NCI-H2107 (cell line): ENCODE results near the gene FARP2.
"Not testable (repeated sequence)": the region's sequence is repeated elsewhere in the genome, so short reads cannot be mapped to it uniquely, and the experiment has no call there.

ENCODE experiments used
- DNase-seq: peaks from one replicate; lab custom pipeline; 2025; lab: John Stamatoyannopoulos, UW

Gene FARP2

DNA sequence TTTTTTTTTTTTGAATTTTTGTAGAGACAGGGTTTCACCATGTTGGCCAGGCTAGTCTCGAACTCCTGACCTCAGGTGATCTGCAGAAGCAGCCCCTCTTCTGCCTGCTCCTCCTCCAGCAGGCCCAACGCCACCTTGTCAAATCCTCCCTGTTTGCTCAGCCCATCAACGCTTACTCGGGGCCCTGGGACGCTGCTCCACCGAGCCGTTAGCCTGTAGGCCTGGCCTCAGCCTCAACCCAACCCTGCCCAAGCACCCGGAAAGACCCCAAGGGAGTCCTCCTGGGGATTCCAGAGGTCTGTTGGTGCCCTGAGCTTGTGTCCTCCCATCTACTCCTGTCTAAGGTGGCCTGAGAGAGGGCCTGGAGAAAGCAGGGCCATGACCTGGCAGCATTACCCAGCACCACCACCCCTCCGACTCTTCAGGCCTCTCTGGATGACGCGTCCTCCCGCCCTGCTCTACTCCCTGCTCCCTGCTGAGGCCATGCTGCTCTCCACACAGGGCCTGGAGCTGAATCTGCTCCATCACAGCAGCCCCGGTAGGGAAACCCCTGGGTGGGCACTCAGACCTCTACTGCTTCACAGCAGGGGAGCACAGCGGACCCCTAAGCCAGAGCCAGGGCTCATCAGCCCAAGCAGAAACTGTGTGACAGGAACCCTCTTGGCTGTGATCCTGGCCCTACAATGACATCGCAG lies 149.1 kb downstream of the FARP2 start:
- DNase-seq: no peak

DNA sequence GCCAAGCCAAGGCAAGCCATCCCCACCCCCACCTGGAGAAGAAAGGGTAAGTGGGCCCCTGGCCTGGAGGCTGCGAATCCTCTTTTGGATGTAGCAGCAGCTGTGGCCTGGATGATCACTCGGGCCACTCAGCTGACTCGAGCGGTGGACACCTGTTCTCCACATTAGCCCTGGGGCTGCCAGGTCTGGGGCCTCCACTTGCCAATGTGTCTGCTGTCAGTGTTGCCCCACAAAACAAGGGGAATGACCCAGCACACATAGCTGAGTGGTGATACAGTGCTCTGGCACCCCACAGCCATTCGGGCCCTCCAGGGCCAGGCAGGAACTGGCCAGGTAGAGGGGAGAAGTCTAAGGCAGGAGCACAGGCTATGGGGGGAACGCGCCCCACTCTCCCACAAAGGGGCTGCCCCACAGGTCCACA lies 149.7 kb downstream of the FARP2 start:
- DNase-seq: no peak

DNA sequence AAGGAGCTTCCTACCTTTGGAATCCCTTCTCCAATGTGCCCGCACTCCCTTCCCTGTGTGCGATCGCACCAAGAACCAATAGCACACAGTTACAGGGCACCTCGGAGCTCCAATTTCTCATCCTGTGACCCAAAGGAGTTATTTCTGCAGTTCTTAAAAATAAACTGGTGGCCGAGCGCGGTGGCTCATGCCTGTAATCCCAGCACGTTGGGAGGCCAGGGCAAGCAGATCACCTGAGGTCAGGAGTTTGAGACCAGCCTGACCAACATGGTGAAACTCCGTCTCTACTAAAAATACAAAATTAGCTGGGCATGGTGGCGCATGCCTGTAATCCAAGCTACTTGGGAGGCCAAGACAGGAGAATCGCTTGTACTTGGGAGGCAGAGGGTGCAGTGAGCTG lies 150.2 kb downstream of the FARP2 start:
- DNase-seq: not testable (repeated sequence)

DNA sequence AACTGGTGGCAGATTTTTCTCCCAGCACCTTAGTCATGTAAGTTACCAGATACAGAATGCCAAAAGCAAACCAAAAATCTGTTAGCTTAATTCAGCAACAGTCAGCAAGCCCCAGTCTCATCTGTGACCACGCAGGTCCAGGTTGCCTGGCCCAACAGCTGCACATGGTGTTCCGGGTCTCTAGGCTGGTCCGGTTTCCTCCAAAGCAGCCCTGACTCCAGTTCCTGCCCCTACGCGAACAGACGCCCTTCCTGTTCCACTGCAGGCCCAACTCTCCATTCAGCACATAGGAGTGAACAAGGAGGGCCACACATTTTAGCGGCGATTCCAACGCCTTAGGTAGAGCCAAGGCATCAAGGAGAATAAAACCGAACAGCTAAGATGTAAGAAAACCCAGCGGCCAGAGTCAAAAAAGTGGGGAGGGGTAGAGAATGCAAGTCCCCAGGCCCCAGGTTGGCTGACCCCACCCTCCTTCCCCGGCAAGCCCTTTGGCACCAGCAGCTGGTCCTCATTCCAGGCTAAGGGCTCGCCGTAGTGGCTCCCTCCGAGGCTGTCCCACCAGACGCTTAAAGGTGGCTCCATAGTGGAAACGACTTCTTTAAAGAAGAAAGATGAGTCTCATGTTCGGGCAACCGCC lies 150.8 kb downstream of the FARP2 start:
- no peak for DNase-seq

DNA sequence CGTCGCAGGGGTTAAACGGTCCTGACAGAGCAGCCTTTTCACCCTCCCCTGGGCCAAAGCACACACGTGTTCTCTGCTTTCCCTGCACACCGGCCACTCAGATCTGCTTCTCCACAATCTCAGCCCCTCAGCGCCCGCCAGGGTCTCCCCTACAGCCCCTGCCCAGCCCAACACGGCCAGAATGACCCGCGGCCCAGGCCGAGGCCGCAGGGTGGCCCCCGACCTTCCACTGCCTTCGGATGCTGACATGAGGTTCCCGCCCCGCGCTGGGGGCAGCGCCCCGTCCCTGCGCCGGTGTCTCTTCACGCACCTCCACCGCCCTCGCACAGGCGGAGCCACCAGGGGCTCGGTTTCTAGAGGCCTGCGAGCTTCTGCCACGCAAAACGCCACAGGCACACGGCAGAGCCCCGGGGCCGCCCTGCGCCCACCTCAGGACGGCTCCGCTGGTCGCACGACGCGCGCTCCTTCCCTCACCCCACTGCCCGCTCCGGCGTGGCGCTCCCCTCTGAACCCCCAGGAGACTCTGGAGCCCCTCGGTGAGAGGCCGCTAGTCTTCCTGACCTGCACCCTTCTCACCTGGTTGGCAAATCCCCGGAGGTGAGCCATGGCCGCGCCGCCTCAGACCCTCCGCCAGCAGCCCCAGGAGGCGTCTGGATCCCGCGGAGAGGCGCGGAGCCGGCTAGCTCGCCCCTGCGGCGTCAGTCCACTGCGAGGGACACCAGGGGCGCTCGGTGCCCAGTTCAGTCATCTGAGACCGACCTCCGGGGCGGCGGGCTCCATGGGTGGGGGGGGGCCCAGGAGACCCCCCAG lies 151.6 kb downstream of the FARP2 start:
- no peak for DNase-seq

DNA sequence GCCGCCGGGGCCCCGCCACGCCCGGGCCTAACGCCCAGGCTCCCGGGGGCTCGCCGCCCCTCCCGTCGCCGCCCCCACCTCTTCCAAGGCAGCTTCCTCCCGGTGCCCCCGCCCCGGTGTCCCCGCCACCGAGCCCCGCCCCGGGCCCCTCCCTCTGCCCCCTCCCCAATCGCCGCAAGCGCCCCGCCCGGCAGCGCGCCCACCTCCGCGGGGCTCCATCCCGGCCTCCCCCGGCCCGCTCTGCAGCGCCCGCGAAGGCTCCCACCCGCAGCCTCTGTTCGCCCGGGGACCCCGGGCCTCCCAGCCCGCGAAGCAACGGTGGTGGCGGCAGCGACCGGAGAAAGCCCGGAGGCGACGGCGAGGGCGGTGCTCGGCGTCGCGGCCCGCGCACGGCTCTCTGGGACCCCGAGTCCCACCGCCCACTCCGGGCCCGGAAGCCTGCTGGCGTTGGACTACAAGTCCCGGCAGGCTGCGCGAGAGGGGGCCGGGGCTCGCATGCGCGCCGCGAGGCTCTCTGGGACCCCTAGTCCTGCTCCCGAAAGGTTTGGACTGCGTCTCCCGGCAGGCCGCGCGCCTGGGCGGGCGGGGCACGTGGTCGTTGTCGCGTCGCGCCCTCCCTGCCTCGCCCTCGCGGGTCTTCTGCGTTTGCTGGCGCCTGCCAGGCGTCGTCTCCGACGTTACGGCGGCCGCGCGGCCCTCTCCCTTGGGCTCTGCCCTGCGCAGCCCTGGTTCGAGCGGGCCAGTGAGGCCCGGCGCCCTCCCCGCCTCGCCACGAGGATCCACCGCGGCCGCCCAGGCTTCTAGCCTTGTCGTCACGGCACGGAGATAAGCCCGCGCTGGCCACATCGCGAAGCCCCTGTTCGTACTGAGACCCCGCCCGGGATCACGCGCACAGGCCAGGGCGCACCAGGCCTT lies 152.4 kb downstream of the FARP2 start, which contains the start of gene STK25:
STK25 (minus strand) TSS at position 345 of the 915 bp plus-strand sequence. CDS start 549 bp downstream, outside the sequence.
- DNase-seq: peak; percentile 95

DNA sequence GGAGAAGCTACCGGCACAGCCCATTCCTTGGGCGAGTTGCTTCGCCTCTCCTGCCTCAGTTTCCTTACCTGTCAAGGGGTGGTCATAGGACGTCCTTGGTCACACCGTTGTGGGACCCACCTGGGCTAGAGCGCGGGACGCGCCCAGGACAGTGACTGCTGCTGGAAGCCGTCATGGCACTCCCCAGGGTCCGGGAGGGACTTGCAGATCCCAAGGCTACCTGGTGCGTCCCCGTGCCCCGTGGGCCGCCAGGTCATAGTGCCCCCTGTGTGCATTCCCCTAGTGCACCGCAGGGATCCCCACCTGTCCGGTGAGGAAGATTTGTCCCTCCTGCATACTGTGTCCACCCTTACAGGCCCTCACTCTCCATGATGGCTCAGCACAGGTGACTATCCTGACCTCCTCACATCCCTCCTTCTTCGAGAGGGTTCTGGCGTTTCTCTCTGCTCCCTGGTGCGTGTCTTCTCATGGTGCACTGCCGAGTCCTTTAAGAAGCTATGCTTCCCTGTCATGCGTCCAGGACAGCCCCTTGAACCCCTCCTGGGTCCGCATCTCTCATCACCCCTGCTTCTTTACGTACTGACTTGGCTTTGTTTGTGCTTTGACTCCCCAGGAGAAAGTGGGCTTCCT lies 153.2 kb downstream of the FARP2 start:
- DNase-seq: no peak

DNA sequence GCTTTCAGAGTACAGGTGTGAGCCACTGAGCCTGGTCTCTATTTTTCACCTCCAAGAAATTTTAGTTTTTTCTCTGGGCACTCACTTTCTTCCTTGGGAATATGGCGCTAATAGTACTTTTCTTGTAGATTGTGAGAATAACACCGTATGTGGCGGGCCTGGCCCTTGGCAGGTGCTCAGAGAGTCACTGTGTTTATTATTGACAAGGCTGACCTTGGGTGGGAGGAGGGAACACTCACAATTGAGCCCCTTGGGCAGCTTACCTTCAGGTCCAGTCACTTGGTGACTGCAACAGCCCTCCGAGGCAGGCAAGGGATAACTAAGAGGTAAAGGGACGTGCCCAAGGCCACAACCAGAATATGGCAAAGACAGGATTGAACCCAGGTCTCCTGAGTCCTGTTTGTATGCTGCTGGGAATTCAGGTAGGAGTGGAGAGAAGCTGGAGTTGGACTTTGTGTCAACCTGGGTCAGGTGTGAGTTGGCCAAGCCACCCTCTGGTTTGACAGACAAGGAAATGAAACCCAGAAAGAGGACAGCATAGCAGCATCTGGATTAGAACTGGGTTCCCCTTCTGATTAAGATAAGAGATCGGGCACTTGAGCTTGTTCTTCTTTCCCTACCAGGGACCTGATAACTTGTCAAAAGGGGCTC lies 155.1 kb downstream of the FARP2 start:
- DNase-seq: no peak

DNA sequence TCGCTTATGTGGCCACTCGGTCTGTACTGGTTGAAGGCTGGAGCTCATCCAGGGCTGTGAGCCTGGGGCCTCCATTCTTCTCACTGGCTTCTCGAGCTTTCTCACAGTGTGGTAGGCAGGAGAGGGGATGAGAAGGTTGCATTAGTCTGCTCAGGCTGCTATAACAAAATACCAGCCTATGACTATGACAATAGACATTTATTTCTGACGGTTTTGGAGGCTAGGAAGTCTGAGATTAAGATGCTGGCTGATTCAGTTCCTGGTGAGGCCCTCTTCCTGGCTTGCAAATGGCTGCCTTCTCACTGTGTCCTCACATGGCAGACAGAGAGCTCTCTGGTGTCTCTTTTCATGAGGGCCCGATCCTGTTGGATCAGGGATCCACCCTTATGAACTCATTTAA lies 158.5 kb downstream of the FARP2 start:
- no peak for DNase-seq

DNA sequence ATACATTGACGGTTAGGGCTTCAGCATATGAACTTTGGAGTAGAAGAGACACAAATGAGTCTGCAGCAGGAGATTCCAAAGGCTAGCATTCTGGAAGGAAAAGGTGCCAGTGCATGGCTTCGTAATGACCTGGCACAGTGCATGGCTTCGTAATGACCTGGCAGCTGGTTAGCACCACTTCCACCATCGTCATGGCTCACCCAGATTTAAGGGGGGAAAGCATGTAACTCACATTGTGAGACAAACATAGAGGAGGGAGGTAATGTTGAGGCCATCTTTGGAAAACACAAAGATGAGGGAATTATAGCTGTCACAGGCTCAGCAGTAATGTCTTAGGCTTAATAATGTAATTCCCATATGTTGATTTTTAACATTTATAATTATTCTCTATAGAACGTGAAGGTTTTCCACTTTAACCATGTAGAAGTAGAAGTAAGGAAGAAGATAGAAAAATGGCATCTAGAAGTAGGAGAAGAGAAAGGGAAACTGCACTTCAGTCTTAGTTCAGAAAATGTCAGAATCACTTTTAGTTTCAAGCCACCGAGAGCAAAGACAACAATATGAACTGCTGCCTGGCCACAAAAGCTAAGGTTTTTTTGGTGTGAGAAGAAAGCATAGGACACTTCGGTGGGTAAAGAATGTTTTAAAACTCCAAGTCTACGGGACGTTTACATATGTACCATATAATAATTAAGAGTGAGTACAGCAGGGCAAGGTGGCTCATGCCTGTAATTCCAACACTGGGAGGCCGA lies 159.1 kb downstream of the FARP2 start:
- DNase-seq: no peak

DNA sequence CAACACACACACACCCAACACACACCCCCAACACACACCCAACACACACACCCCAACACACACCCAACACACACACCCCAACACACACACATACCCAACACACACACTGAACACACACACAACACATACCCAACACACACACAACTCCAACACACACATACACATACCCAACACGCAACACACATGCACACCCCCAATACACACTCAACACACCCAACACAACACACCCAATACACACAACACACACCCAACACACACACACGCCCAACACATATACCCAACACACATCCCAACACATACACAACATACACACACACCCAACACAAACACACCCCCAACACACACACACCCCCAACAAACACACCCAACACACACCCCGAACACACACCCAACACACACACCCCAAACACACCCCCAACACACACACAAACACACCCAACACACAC lies 160.5 kb downstream of the FARP2 start:
- DNase-seq: no peak

DNA sequence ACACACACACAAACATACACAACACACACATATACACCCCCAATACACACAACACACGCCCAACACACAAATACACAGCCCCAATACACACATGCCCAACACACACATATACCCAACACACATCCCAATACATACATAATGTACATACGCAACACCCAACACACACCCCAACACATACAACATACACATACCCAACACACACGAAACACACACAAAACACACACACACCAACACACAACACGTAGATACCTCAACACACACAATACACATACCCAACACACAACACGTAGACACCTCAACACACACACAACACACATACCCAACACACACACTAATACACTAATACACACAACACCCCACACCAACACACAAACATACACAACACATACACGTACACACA lies 161.2 kb downstream of the FARP2 start:
- no peak for DNase-seq

DNA sequence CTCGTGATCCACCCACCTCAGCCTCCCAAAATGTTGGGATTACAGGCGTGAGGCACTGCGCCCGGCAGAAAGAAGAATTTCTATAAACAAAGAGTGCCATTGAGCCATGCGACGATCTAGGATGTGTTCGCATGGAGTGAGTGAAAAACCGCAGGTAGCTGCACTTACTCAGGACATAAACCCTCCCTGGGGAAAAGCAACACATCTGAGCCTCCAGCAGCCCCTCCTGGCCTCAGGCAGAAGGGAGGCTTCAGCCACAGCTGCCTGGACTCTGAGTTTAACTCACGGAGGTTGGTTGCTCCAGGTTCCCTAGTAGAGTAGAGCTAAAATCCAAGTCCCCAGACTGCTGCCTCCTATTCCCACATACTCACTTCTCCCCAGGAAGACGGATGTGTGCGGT lies 163.6 kb downstream of the FARP2 start:
- DNase-seq: peak; percentile 29

DNA sequence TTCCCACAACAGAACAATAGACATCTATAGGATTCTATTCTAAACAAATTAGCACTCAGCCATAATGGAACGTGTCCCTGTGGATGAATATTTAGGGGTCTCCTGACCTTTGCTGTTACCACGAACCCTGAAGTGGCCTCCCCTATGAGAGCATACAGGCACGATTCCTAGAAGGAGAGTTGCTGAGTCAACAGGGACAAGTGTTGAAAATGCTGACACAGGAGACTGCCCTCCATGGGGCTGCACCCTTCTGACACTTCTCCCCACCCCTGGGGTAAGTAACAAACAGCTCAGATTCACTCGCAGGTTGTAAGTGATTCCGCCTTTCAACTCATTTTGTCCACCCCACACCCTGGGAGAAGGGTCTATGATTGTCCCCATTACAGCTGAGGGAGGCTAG lies 166.4 kb downstream of the FARP2 start:
- DNase-seq: no peak

DNA sequence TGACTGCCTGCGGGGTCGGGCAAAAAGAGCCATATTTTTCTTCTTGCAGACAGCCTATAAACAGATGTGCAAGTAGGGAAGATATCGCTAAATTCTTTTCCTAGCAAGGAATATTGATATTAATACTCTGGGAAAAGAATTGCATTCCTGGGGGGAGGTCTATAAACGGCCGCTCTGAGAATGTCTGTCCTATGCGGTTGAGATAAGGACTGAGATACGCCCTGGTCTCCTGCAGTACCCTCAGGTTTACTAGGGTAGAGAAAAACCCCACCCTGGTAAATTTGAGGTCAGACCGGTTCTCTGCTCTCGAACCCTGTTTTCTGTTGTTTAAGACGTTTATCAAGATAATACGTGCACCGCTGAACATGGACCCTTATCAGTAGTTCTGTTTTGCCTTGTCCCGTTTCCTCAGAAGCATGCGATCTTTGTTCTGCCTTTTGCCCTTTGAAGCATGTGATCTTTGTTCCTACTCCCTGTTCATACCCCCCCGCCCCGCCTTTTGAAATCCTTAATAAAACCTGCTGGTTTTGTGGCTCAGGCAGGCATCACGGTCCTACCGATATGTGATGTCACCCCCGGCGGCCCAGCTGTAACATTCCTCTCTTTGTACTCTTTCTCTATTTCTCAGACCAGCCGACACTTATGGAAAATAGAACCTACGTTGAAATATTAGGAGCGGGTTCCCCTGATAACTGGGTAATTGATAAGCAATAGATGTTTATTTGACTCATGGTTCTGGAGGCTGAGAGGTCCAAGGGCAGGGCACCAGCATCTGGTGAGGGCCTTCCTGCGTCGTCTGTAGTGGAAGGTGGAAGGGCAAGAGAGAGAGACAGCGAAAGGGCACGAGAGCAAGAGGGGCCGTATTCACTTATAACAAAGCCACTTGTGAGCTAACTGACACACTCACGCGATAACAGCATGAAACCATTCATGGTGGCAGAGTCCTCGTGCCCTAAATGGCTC lies 170.0 kb downstream of the FARP2 start:
- DNase-seq: not testable (repeated sequence)

DNA sequence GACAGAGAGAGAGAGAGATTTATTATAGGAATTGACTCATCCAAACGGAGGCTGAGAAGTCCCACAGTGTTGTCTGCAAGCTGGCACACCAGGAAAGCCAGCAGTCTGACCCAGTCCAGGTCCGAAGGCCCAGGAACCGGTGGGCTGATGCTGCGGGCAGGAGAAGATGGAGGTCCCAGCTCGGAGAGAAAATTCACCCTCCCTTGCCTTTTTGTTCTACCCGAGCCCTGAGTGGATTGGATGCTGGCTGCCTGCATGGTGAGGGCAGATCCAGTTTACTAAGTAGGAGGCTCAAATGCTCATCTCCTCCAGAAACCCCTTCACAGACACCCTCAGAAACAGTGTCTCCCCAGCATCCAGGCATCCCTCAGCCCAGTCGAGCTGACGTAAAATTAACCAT lies 174.5 kb downstream of the FARP2 start:
- no peak for DNase-seq

DNA sequence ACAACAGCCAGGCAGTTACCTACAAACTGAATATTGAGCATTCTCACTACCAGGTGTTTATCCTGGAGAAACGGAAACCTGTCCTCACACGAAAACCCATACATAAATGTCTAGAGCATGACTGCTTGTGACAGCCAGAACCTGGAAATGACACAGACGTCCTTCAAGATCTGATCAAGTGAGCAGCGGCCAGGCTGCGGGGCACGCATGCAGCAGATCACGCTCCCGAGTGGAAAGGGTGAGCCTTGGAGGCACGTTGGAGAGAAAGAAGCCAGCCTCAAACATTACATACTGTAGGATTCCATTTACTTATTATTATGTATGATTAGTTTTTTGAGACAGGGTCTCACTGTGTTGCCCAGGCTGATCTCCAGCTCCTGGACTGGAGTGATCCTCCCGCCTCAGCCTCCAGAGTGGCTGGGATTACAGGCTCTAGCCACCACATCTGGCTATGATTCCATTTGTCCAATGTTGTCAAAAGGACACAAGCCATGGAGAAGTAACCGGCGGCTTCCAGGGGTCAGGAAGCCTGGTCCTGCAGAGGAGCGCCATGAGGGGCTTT lies 175.2 kb downstream of the FARP2 start:
- DNase-seq: no peak

DNA sequence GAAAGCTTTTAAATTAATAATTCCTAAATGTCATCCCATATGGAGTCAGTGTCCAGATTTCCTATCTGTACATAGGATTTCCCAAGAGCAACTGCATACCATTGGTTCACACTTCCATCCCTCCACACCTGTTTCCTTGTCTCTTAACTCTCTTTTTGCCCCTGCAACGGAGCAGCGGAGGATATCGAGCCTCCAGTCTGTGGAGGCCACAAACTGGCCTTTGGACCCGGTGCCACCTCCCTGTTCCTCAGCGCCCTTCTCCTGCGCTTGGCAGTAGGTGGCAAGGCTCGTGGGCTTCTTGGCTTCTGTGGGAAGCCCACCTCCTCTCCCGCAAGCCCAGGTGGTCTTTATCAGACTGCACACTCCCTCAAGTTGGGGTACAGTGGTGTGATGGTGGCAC lies 176.1 kb downstream of the FARP2 start:
- no peak for DNase-seq
